C4-2B (cell line): Measurements from ENCODE around the gene PPARG.

Experiments
- ZFX ChIP-seq: fragments of 450-650 bp; IDR thresholded peaks from 2 replicates; pipeline ENCODE4 v1.6.1; 2017
- TF ChIP-seq, protein P1 (sequence below): fragments of 450-650 bp; conservative IDR thresholded peaks from 2 replicates; pipeline ENCODE4 v1.5.1; 2017; ENCODE audit warnings: mild to moderate bottlenecking

DNA sequence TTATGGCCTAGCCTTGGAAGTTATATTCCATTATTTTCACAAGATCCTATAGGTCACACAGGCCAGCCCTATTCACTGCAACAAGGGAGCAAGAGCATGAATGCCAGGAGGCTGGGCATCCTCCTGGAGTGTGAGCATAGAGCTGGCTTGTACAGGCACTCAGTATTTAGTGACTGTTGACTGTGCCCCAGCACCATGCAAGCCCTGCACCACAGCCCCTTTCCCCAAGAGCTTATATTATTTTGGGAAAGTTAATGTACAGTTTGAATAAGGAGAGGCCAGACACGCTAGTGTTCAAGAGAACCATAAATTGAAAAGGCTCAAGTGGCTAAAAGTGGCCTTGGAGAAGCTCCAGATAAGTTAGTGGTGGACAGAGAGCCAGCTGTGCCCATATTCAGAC, 163.1 kb downstream of the PPARG start:
- TF ChIP-seq, protein P1, sequence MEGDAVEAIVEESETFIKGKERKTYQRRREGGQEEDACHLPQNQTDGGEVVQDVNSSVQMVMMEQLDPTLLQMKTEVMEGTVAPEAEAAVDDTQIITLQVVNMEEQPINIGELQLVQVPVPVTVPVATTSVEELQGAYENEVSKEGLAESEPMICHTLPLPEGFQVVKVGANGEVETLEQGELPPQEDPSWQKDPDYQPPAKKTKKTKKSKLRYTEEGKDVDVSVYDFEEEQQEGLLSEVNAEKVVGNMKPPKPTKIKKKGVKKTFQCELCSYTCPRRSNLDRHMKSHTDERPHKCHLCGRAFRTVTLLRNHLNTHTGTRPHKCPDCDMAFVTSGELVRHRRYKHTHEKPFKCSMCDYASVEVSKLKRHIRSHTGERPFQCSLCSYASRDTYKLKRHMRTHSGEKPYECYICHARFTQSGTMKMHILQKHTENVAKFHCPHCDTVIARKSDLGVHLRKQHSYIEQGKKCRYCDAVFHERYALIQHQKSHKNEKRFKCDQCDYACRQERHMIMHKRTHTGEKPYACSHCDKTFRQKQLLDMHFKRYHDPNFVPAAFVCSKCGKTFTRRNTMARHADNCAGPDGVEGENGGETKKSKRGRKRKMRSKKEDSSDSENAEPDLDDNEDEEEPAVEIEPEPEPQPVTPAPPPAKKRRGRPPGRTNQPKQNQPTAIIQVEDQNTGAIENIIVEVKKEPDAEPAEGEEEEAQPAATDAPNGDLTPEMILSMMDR = no peak
- TF ChIP-seq ZFX = no peak
